Renal cortex interstitium (tissue), 11 donors: ENCODE results near the gene LRRK1. TPM values are rescaled to one million over a fixed set of nuclear protein-coding genes. Genes with fewer than 3 reads are reported as not detected.
"Not testable (repeated sequence)": the region's sequence is repeated elsewhere in the genome, so short reads cannot be mapped to it uniquely, and the experiment has no call there.

Experiments
- DNase-seq, 11 donors: peaks; one replicate each; pipeline ENCODE4 v3.0.0-alpha.2; 2013; ENCODE audit warnings: low read depth in 9 of 11, low spot score in 4 of 11; ENCODE audit errors: extremely low read depth in 1 of 11
- polyA plus RNA-seq, 3 donors: library from polyadenylated mRNA; unstranded; fragments of 120-200 nt; gene quantifications; one replicate each; pipeline ENCODE4 v1.2.1, GENCODE V29; 2013; ENCODE audit not compliant: insufficient read length in 3 of 3

LRRK1 gene
- polyA plus RNA-seq, 3 donors: 3.1 to 6.1 (median 3.2) TPM

- no peak for DNase-seq
Observed at GRCh38 chr15:101088788-101089578, 169.8 kb downstream of the LRRK1 start.

DNA sequence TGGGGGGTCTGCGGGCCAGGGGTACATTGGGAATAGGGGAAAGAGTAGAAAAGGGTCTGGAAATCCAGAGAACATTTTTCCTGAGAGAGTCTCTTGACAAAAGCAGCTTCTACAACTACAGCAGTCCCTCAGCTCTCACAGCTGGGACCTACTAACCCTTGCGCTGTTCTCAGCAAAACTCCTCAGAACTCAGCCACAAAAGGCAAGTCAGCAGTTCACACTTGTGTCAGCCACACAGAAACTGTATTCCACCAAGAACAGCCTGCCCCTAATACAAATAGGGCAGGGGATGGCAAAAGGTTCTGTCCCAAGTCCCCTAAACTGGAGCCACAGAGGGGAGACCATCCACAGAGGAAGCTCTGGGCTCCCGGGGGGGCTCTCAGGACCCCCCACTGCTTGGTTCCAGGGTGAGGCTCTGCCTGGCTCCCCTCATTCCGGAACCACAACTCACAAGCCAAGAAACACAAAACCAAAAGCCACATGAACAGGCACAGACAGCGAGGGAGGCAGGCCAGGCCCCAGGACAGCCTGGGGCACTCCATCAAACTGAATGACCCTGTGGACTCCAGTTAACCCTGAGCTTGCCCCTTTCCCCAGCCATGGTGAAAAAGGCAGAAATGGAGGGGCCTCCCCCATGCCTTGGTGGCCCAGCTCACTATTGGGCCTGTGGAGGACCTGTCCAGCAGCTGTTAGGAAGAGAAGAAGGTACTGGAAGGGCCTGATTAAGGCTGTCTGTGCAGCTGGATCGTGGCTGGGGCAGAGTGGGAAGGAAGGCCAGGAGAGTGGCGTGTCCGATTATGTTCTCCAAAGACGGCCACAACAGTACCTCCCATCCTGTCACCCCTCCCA is 170.6 kb downstream of the LRRK1 start:
- DNase-seq: peak in 1 of 11 donors; percentile 56

DNA sequence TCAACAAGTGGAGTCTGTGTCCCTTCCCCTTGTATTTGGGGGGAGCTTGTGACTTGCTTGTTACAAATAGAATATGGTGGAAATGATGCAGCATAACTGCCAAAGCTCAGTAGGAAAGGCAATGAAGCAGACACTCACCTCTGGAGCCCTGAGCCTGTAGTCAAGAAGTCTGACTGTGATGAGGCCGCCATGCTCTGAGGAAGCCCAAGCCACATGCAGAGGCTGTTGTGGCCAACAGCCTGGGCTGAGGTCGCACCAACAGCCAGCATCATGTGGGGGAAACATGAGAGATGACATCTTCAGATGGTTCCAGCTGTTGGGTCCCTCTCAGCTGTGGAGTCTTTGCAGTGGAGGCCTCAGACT is 171.3 kb downstream of the LRRK1 start:
- DNase-seq: no peak

GRCh38 chr15:101091080-101092017 is 172.2 kb downstream of the LRRK1 start:
- DNase-seq: peak in 1 of 11 donors; percentile 62

- no peak for DNase-seq
Observed at GRCh38 chr15:101092156-101092866, 173.2 kb downstream of the LRRK1 start.

DNA sequence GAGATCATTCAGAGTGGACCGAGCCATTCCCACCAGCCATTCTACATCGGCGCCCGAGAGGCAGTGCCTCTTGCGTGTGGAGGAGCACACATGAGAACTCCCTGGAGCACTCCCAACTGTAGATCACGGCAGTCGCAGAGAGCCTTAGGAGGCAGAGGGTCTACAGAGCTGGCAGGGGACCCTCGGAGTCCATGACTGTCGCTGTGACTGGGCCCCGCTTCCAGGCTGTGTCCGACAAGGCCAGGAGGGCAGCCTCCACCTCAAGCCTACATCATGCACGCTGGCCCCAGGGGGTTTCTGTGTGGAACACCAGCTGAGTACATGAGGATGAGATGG is 173.7 kb downstream of the LRRK1 start:
- DNase-seq: no peak

- no peak for DNase-seq
Observed at GRCh38 chr15:101093958-101094357, 174.8 kb downstream of the LRRK1 start.

DNA sequence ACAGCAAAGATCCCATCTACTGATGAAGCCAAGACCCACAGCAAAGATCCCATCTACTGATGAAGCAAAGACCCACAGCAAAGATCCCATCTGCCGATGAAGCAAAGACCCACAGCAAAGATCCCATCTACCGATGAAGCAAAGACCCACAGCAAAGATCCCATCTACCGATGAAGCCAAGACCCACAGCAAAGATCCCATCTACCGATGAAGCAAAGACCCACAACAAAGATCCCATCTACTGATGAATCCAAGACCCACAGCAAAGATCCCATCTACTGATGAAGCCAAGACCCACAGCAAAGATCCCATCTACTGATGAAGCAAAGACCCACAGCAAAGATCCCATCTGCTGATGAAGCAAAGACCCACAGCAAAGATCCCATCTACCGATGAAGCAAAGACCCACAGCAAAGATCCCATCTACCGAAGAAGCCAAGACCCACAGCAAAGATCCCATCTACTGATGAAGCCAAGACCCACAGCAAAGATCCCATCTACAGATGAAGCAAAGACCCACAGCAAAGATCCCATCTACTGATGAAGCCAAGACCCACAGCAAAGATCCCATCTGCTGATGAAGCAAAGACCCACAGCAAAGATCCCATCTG is 176.7 kb downstream of the LRRK1 start:
- not testable (repeated sequence) for DNase-seq

DNA sequence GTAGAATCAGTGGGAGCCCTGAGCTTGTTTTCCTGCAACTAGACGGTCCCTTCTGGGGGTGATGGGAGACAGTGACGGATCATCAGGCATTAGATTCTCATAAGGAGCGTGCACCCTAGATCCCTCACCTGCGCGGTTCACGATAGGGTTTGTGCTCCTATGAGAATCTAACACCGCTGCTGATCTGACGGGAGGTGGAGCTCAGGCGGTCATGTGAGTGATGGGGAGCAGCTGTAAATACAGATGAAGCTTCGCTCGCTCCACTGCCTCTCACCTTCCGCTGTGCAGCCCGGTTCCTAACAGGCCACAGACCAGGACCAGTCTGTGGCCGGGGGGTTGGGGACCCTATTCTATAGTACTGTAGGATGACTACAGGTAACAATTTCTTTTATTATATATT is 178.0 kb downstream of the LRRK1 start:
- no peak for DNase-seq

GRCh38 chr15:101099183-101099582 is 180.0 kb downstream of the LRRK1 start:
- DNase-seq: no peak

- DNase-seq: no peak
Observed at GRCh38 chr15:101100118-101100517, 181.0 kb downstream of the LRRK1 start.

- no peak for DNase-seq
Observed at GRCh38 chr15:101100593-101101442, 181.7 kb downstream of the LRRK1 start.

DNA sequence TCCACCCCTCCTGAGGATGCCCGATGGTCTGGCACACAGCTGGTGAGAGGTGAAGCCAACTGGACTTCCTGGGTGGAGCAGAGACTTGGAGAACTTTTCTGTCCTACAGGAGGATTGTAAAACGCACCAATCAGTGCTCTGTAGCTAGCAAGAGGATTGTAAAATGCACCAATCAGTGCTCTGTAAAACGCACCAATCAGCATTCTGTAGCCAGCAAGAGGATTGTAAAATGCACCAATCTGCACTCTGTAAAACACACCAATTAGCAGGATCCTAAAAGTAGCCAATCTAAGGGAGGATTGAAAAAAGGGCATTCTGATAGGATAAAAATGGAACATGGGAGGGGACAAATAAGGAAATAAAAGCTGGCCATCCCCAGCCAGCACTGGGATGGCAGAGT is 182.5 kb downstream of the LRRK1 start:
- DNase-seq: no peak

DNA sequence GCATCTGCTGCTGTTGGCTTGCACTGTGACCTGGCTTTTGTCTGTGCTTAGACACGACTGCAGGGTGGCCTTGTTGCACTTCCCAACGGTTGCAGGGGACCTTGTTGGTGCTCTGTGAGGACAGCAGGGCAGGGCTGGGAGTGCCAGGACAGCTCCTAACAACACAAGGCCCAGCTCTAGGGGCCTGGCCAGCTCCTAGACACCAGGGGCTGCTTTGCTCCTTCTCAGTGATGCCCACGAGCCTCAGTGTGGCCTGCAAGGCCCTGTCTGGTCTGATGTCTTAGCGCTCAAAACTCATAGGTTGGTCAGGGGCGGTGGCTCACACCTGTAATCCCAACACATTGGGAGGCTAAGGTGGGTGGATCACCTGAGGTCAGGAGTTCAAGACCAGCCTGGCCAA is 183.6 kb downstream of the LRRK1 start:
- no peak for DNase-seq

GRCh38 chr15:101103598-101103997 is 184.4 kb downstream of the LRRK1 start:
- DNase-seq: no peak

GRCh38 chr15:101104141-101104540 is 185.0 kb downstream of the LRRK1 start:
- no peak for DNase-seq

DNA sequence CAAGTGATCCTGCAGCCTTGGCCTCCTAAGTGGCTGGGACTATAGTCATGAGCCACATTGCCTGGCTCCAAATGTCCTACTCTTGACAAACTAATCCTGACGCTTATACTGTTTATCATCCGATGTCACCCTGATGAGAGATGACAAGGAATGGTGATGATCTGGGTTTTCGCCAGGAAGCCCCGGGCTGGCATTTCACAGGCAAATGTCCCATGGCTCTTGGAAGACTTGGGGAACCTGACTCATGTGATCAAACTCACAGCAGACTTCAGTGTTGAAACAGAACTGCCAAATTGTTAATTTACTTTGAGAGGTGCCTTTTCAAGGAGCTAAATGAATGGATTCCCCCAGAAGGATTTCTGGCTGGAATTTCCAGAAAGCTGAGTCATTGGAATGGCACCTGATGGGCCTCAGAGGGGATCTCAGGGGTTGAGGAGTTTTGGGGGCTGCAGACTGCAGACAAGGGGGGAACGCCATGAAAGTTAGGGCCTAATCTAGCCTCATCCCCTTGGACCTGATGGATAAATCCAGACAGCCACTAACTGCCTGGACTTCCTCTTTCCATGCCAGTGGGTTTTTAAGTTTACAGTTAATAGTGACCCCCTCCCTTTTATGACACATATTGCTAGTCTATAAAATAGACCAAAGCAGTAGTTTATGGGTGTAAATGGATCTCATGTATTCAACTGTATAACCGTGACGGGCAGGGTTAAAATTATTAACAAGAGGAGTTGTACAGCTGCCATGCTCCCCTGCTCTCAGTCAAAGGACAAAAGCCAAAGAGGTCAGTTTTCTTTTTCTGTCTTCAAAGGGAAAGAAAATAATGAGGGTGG is 186.1 kb downstream of the LRRK1 start:
- no peak for DNase-seq
